MCF 10A (cell line): ENCODE results near the gene LRRC10B. TPM values are rescaled to one million over a fixed set of nuclear protein-coding genes. Genes with fewer than 3 reads are reported as not detected.
A peak's percentile ranks its signal among the peaks of the same experiment; 100 is the strongest.

ENCODE experiments used
- BruUV-seq: library from RNA; stranded (reverse); fragments of 400-500 nt; replicated peaks from 2 replicates; lab custom pipeline; 2021; lab: Mats Ljungman, UMichigan
- CTCF ChIA-PET: fragments of 300-600 bp; sonication (Branson Sonifier 250); formaldehyde crosslinking; extraction: SDS; loops from one replicate; lab custom pipeline; 2021; ENCODE audit warnings: antibody characterized with exemption, inconsistent platforms; lab: Yijun Ruan, JAX
- POLR2A ChIA-PET: fragments of 300-600, 350-650 bp; sonication (Branson Sonifier 250); formaldehyde crosslinking; extraction: SDS; loops from one replicate; lab custom pipeline; 2020; ENCODE audit warnings: antibody characterized with exemption, inconsistent platforms; lab: Yijun Ruan, JAX
- DNase-seq: peaks from one replicate; pipeline ENCODE4 v3.0.0-alpha.2; 2018; ENCODE audit not compliant: unreplicated experiment
- H3K27ac Mint-ChIP-seq: one replicate; pipeline ENCODE4 v1.8.0; 2022; ENCODE audit warnings: mild to moderate bottlenecking, low read depth, mixed read lengths; ENCODE audit not compliant: unreplicated experiment
- H3K27me3 Mint-ChIP-seq: one replicate; pipeline ENCODE4 v1.8.0; 2022; ENCODE audit warnings: mixed read lengths; ENCODE audit not compliant: insufficient read depth, unreplicated experiment
- H3K36me3 Mint-ChIP-seq: one replicate; pipeline ENCODE4 v1.8.0; 2022; ENCODE audit warnings: mild to moderate bottlenecking, moderate library complexity, mixed read lengths; ENCODE audit not compliant: insufficient read depth, unreplicated experiment
- H3K4me1 Mint-ChIP-seq: one replicate; pipeline ENCODE4 v1.8.0; 2022; ENCODE audit warnings: mixed read lengths; ENCODE audit not compliant: insufficient read depth, unreplicated experiment
- H3K4me3 Mint-ChIP-seq: one replicate; pipeline ENCODE4 v1.8.0; 2022; ENCODE audit warnings: mild to moderate bottlenecking, moderate library complexity, mixed read lengths; ENCODE audit not compliant: unreplicated experiment
- H3K9me3 Mint-ChIP-seq: one replicate; pipeline ENCODE4 v1.8.0; 2022; ENCODE audit warnings: mixed read lengths; ENCODE audit not compliant: unreplicated experiment
- CTCF ChIP-seq: fragments of 200-600 bp; IDR thresholded peaks from one replicate; pipeline ENCODE4 v1.8.0; 2022; ENCODE audit warnings: antibody characterized with exemption, mild to moderate bottlenecking; ENCODE audit not compliant: unreplicated experiment
- intact Hi-C: fragments of 100-400 bp; cut with micrococcal nuclease; formaldehyde crosslinking; loops from 2 replicates; pipeline ENCODE4 v1.14.1; 2022
- total RNA-seq: library from RNA; stranded (reverse); gene quantifications from 2 replicates; pipeline ENCODE4 v1.2.3, GENCODE V29; 2022

The LRRC10B gene
- total RNA-seq, 1 experiment from 2014 or later: not detected

GRCh38 chr11:61529537-61530225, 21.1 kb downstream of the LRRC10B start:
- H3K4me1 Mint-ChIP-seq: peaks cover 19% of the 10 kb centered on the region
- no TSS peak for BruUV-seq
- H3K36me3 Mint-ChIP-seq: no peaks in the 10 kb centered on the region
- no peaks in the 10 kb centered on the region for H3K27me3 Mint-ChIP-seq
- no peak overlapping the region for H3K27ac Mint-ChIP-seq
- ChIA-PET POLR2A (interaction anchor here (0.5 to 0.6 kb wide), 2 partner anchors 52 to 100 kb away, joined by 3 read pairs; partner anchors contain the start of genes CPSF7 and SDHAF2), CTCF (interaction anchor here (0.8 to 9.3 kb wide), 6 partner anchors 13 to 109 kb away, joined by 3 to 77 read pairs (median 5); no protein-coding TSS in a partner anchor)
- no peak overlapping the region for H3K4me3 Mint-ChIP-seq
- peak; percentile 41 for DNase-seq
- no peaks in the 10 kb centered on the region for H3K9me3 Mint-ChIP-seq
- TF ChIP-seq CTCF: no peak
- intact Hi-C loops: no loop called here

DNA sequence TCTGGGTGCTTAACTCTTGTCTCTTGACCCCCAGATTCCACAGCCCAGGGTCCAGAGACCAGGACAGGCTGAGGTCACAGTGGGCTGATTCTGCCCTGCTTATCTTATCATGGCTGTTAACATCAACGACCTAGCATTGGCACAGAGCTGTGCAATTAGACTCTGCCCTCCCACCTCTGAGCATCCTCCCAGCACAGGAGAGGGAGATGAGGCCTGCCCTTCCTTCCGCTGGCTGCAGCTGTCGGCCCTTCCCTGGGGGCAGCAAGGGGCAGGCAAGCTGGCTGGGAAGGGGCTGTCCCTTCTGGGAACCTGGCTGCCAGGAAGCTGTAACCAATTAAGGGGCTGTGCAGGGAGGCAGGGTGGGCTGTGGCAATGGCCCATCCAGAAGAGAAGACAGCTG, 22.5 kb downstream of the LRRC10B start:
- intact Hi-C loops: no loop called here
- DNase-seq: no peak
- H3K27ac Mint-ChIP-seq: no peak overlapping the region
- no peaks in the 10 kb centered on the region for H3K36me3 Mint-ChIP-seq
- H3K4me3 Mint-ChIP-seq: no peak overlapping the region
- no peak for TF ChIP-seq CTCF
- no TSS peak for BruUV-seq
- H3K9me3 Mint-ChIP-seq: no peaks in the 10 kb centered on the region
- H3K27me3 Mint-ChIP-seq: no peaks in the 10 kb centered on the region
- H3K4me1 Mint-ChIP-seq: peaks cover 19% of the 10 kb centered on the region
- CTCF ChIA-PET: interaction anchor here (0.5 to 9.3 kb wide), 11 partner anchors 10 to 696 kb away, joined by 3 to 77 read pairs (median 3); no protein-coding TSS in a partner anchor
- POLR2A ChIA-PET: no interaction called here

DNA sequence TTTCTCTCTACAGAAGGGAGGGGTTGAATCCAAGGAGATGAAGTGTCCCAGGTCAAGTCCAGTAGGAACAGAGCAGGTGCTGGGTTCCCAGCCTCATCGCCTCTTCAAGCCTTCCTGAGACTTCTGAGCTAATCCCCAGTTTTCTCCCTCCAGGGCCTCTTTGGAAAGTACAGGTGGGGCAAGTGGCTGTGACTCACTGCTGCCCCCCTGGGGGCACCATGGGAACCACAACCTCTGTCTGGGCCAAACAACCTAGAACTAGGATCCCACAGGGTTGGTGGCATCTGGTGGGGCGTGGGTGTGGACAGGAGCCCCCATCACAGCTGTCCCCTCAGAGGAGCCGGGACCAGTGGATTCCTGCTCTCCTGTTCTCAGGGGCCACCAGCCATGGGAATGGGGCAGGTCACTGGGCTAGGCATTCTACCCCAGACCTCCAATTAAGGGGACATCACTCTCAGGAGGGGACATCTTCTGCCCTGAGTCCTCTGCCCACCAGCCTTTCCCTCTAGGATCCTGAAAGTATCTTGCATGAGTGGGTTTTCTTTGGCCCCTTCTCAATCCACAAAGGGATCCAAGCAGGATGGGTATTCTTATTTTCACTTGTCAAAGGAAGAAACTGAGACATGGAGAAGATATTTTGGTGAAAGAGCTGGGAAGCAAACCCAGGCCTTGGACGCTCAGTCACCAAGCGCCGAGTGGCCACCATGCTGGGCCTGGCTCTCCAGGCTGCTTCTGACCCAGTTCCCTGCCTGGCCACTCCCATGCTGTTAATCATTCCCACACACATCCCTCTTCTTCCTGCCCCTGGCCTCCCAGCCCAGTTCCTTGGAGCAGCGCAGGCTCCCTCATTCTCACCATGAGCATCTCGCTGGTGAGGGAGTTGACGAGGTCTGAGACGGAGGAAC, 23.8 kb downstream of the LRRC10B start:
- Mint-ChIP-seq H3K9me3 (no peaks in the 10 kb centered on the region), H3K36me3 (no peaks in the 10 kb centered on the region), H3K27me3 (no peaks in the 10 kb centered on the region), H3K27ac (no peak overlapping the region), H3K4me3 (no peak overlapping the region), H3K4me1 (peaks cover 19% of the 10 kb centered on the region)
- POLR2A ChIA-PET: interaction anchor here (0.6 kb wide), 1 partner anchor 1067 kb away, joined by 3 read pairs; no protein-coding TSS in a partner anchor
- intact Hi-C loops: loop anchor here (1.0 kb wide), 1 partner anchor 96 kb away; no protein-coding TSS in a partner anchor
- peak; percentile 67 for DNase-seq
- BruUV-seq: no TSS peak
- CTCF ChIA-PET: interaction anchor here (0.5 to 9.3 kb wide), 17 partner anchors 9 to 1410 kb away, joined by 3 to 77 read pairs (median 3); no protein-coding TSS in a partner anchor
- TF ChIP-seq CTCF: peak; percentile 72

GRCh38 chr11:61533039-61533375, 24.5 kb downstream of the LRRC10B start:
- no peak overlapping the region for H3K4me3 Mint-ChIP-seq
- CTCF ChIA-PET: interaction anchor here (0.5 to 9.3 kb wide), 5 partner anchors 9 to 92 kb away, joined by 3 to 77 read pairs (median 4); no protein-coding TSS in a partner anchor
- BruUV-seq: no TSS peak
- no peak for TF ChIP-seq CTCF
- H3K4me1 Mint-ChIP-seq: peaks cover 19% of the 10 kb centered on the region
- H3K36me3 Mint-ChIP-seq: no peaks in the 10 kb centered on the region
- no peaks in the 10 kb centered on the region for H3K27me3 Mint-ChIP-seq
- H3K27ac Mint-ChIP-seq: no peak overlapping the region
- no peak for DNase-seq
- H3K9me3 Mint-ChIP-seq: no peaks in the 10 kb centered on the region
- POLR2A ChIA-PET: no interaction called here
- intact Hi-C loops: no loop called here
